NCI-H748 treated with DMSO at 0.1 percent for 48 hours (cell line): ENCODE data around the gene ATP6V1F.
"Not testable (repeated sequence)": the region's sequence is repeated elsewhere in the genome, so short reads cannot be mapped to it uniquely, and the experiment has no call there.

Source experiments
- DNase-seq: peaks from one replicate; lab custom pipeline; 2025; lab: John Stamatoyannopoulos, UW

The ATP6V1F gene

DNA sequence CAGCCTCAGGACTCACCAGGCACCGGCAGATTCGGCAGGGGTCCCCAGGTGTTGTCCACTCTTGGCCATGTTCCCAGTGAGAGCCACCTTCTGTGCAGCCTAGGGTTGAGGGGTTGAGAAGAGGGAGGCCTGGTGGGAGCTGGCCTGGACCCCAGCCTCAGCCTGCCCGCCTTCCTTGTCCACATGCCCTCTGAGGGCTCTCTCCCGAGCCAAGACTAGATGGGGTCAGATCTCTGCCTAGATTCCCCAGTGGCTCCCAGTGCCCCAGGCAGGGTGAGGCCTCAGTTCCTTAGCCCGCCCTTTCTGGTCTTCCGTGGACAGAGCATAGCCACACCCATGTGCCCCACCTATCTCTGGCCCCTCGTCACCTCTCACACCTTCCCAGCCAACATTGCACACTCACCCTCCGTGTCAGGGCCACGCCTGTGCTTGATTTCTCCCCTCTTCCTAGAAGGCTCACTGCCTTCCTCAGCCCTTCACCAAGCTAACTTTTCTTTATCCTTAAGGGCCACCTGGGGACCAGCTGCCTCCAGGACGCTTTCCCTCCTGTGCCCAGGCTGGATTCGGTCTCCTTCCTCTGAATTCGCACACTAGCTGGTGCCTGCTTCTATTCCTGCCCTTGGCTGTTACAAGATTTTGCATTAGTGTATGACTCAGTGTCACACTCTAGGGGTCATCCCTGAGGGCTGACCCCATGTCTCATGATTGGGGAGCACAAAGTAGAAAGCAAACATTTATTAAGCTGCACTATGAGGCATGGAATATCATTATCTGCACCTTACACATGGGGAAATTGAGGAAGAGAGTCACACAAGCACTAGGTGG, 40.3 kb downstream of the ATP6V1F start:
- no peak for DNase-seq

DNA sequence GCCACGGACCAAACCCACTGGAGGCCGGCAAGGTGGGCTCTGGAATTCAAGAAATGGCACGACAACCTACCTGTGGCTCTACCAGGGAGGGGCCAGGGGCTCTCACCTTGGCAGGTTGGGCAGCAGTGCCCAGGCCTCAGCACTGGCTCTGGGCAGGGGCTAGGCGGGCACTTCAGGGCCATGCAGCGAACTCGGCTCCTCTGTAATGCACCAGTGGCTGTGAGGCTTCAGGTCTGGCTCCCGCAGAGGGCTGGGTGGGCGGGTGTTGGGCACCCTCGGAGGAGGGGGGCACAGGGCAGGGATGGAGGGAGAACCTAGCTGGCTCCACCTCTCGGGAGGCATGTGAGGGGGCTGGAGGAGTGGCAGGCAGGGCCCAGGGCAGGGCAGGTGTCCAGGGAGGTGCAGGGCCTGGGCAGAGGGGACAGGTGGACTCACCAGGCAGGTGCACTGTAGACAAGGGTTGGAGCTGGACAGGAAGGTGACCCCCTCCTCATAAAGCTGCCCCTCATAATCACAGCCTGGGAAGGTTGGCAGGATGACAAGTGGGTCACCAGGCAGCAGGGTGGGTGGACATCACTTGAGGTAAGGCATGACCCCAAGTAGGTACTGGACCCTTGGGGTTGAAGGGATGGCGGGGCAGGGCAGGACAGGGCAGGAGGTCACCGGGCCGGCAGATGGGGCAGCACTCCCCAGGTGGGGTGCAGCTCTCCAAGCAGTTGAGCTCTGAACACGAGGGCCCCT, 41.1 kb downstream of the ATP6V1F start:
- no peak for DNase-seq

DNA sequence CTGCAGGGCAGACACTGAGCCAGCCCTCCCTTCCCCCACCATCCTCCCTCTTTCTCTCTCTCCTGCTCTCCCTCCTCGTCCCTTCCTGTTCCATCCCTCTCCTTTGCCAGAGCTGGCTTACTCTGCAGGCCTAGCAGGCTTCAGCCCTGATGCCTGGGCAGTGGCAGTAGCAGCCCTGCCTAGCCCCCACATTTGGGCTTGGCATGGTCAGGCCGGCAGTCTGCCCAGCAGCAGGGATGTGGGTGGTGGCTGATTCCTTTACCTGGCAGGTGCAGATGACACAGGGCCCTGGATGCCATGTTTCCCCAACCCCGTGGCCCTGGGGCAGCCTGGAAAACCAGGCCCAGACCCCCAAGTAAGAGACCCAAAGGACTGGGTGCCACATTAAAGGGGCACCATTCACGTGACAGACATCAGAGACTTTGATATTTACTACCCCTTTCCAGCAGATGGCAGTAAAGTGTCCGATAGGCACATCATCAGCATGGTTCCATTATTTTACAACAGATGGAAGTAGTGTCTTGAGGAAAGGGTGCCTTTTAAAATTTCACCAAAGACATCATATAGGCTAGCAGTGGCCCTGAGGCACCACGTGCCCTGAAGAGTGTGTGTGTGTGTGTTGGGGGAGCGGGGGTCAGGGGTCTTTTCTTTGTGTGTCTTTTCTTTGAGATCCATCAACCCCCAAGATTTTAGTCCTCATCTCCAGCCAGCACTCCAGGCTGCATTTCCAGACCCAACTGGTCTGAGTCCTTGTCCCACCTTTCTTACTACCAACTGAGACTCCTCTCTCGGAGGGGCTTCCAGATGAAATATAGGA, 41.9 kb downstream of the ATP6V1F start:
- DNase-seq = peak; percentile 30

DNA sequence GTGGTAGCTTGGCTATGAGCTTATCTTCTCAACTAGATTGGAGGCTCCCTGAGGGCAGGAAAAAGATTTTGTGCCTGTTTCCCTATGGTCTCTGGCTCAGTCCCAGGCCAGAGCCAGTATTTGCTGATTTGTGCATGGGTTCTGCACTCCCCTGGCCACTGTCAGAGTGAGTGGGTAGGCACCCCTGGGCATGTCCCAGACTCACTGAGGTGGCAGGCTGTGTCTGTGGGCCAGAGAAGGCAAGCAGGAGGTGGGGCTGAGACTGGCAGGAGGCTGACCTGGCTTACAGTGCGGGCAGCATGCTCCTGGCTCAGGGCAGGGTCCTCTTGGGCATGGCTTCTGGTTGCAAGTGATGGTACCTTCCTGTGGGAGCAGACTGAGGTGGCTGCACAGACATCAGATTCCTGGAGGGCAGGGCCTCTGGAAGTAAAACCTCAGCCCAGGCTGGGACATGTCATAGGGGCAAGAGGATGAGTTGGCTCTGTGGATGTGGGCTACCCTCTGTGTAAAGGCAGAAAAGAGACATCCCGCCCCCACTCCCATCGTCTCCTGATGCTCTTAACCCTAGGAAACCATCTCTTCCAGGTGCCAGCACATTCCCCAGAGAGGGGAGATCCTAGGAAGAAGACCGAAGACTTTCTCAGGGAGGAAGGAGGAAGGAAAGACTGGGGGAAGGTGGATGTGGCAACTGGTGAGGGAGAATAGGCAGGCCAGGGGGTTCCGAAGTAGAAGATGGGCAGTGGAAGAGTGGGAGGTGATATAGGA, 43.5 kb downstream of the ATP6V1F start:
- DNase-seq = no peak

DNA sequence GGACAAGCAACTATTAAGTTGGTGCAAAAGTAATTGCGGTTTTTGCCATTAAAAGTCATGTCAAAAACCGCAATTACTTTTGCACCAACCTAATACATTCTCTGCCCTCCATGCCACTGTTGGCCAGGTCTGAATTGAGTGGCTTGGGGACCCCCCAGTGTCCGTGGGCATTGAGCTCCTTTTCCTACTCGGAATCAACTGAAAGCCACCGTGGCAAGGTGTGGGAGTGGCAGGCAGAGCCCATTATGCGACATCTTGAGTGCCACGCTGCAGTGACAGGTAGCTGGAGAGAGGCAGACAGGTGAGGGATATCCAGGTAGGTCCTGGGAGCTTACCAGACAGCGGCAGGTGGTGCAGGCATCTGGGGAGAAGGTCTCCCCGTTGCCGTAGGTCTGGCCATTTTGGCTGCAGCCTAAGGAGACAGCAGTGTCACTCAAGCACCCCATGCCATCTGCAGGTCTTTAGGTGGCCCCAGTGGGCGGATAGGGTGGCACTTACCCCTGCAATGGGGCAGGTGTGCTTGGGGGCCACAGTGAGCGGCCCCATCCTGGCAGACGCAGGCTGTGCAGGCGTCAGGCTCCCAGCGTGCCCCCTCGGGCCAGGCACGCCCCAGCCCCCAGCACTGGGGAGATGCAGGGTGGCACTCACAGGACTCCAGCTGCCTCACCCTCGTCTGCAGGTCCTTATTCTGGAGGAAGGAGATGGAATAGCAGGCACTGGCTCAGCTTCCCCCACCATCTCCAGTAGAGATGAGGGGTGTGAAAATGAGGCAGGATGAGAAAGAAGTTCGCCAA, 44.3 kb downstream of the ATP6V1F start:
- no peak for DNase-seq

DNA sequence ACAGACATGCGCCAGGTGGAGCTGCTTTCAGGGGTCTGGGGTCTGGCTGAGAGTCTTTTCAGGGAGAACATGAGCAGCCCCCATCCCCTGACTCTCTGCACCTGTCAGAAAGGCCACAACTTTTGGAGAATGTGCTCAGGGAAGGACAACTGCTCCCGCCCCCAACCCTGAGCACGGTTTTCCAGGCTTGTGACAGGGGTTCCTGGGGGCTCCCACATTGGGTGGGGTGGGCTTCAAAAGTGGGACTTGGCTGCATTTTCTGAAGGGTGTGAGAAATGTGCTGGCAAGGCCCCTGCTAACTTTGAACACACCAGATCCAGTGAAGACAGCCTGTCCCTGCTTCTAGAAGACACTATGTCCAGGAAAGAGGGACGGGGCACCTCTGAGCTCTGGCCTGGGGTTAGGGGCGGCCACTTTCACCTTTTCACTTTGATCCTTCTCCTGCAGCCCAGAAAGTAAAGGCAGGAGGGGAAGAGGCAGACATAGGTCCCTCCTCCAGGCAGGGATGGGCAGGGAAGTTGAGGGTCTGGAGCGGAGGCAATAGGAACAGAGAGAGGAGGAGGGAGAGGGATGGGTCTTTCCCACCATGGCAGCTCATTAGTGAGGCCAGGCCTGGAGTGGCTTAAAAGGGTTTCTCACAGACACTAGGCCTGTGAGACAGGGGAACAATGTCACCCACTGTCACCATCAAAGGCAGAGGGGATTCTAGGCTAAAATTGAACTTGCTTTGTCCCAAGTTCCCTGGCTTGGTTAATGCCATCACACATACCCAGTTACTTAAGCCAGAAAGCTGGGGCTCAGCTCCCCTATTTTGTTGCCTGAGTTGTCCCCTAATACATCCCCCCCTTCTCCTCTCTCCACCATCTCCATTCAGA, 46.3 kb downstream of the ATP6V1F start:
- DNase-seq = no peak

DNA sequence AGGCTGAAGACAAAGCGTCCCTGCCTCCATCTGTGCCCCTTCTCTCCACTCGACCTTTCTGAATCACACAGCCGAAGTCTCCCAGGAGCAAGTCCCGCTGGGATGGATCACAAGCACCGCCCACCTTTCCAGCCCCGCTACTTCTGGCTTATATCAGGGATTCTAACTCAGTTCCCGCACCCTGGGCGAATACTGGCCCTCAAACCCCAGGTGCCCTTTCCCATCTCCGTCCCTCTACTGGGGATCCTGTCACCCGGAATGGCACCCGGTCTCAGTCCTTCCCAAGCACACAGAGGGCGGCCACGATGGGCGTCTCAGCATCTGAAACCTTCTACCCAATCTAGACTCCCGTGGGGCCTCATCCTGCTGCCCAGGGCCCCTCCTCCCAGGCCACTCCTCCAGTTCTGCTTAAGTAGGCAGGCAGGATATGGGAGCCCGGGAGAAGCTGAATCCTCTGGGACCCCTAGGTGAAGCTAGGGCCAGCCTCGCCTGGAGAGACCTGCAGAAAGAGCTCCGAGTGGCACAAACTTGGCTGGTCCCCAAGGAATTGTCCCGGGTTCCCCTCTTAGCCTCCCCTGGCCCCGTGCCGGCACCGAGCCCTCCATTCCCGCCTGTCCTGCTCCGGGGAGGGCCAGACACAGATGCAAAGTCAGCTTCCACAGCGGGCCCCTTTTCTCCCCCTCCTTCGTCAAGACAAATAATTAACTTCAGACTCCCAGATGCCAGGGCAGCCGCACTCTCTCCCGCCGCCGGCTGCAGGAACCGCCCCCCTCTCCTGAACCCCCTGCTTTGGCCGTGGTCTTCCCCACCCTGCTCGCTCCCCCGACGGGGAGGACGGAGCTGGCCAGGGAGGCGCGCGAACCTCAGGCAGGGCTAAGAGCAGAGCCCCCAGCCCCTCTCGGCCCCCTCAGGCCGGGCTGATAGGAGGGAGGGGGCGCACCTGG, 47.2 kb downstream of the ATP6V1F start:
- no peak for DNase-seq

DNA sequence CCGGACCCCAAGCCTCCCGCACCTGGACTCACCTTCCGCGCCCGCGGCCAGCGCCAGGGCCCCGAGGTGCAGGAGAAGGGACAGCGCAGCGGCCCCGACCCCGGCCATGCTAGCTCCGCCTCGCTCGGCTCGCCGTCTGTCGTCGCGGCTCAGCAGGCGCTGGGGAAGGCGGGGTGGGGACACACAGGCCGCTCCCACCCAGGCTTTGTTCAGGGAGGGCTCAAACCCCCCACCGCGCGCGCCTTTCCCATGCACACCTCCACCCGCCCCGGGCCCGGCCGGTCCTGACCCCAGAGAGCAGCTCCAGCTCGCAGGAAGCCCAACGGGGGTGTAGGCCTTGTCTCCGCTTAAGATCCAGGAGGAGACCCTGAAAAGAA, 47.9 kb downstream of the ATP6V1F start, which contains the start of gene KCP:
KCP (minus strand) TSS at position 141 of the 377 bp plus-strand sequence; CDS start at position 108, 33 bp downstream.
- DNase-seq = no peak

DNA sequence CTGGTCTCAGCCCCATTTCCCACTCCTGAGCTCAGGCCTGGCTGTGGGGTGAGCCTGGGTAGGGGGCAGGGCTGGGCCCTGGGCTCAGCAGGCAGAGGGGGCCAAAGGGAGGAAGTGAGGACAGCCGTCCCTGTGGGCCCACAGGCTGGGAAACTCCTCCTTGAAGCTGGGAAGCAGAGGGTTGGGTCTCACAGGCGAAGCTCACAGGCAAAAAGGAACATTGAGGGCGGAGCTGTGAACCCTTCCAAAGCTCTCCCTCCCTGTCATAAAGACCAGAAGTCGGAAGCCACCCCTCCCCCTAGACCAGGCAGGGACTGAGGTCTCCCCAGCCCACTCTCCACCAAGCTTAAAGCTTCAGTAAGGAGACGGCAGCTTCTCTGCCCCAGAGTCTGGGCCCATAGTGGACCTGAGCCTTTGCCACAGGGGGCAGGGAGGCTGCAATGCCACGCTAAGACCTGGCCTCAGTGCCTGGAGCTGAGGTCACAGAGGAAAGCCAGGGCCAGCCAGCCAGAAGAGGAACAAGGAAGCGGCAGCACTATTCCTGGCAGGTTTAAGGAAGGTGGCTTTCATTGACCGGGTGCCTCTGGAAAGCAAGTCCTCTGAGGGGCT, 48.9 kb downstream of the ATP6V1F start:
- DNase-seq = no peak

DNA sequence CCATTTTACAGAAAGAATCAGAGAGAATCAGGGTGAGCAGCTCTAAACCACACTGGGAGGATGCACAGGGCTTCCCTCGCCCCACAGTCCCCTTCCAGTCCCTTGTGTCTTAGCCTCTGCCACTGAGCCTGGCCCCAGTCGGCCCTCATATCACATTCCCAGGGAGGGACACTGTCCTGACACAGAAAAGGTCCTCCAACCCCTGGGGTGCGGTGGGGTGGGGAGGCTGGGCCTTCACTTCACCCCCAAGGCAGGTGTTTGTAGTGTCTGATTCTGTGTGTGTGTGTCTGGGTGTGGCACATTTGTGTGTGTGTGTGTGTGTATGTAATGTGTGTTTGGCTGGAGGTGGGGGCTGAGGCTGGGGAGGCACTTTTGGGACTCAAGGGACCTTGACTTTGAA, 49.6 kb downstream of the ATP6V1F start:
- no peak for DNase-seq

DNA sequence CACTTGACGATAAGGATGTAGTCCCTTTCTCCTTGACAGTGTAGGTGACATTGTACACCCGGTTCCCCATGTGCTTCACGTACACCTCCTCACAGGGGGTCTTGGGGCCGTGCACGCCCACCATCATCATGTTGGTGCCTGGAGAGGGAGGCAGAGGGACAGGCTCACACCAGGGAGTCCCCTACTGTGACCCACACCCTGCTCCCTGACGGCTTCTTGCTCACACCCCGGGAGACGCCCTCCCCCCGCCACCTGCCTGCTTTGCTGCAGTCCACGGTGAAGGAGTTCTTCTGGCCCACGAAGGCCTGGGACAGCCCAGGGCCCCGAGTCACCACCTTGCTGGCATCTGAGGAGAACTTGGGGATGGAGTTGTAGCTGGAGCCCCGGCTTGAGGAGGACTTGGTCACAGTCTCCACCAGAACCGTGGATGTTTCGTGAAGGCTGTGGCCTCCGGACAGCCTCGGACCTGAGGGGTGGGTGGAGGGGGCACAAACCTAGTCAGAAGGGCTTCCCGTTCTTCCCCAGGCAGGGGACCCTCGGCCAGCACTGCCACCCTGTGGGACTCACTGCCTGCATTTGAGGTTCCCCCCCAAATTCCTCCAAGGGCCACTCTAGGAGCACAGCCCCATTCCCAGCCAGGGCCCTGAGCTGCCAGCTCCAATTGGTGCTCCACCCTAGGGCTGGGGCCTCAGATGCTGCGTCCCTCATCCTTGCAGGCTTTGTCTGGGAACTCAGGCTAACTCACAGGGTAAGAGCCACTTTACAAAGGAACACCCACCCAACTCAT, 50.2 kb downstream of the ATP6V1F start:
- not testable (repeated sequence) for DNase-seq

DNA sequence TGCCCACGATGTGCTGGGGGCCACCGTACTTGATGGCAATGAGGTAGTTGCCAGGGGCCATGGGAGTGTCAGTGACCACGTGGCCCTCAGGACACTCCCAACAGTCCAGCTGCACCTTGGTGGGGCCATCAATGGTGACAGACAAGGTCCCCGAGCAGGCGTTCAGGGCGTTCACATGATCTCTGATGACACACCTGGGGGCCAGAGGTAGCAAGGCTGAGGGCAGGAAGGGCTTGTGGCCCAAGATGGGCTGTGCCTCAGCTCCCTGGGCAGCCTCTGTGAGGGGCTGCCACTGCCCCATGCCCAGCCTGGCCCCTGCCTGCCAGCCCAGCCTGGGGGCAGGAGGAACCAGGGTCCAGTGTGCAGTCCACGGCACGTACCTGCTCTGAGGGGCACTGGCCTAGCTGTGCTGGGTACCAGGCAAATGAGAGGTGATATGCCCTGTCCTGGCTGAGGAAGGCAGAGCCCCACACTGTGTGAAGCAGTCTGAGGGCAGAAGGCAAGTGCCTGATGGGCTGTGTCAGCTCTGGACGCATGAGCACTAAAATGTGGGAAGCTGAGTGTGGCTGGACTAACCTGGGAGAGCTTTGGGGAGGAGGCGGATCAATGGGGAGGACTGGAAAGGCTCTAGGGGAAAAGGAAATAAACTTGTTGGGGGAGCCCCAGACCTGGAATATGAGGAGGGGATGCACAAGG, 51.4 kb downstream of the ATP6V1F start:
- no peak for DNase-seq

DNA sequence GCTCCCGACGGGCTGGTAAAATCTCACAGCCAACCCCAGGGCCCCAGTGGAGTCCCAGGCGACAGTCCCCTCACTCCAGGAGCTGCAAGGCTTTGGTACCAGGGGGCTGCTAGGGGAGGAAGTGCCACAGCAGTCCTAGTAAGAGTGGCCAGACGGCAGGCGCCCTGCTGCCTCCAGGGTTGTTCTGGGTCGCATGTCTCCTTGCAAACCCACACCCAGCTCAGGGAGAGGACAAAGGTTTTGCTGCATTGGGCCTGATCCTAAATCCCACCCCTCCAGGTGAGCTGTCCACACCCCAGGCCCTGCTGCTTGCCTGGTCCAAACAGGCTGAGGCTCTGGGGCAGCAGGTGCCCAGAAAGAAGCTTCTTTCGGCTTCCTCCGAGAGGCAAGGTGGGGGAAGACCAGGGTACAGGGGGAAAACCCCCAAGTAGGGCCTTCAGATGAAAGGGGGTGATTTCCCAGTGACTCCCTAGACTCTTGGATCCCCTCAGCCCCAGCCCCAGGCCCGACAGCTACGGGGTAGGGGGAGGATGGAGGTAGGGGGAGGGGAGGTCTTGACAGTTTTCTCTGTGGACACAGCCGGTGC, 52.0 kb downstream of the ATP6V1F start:
- no peak for DNase-seq

DNA sequence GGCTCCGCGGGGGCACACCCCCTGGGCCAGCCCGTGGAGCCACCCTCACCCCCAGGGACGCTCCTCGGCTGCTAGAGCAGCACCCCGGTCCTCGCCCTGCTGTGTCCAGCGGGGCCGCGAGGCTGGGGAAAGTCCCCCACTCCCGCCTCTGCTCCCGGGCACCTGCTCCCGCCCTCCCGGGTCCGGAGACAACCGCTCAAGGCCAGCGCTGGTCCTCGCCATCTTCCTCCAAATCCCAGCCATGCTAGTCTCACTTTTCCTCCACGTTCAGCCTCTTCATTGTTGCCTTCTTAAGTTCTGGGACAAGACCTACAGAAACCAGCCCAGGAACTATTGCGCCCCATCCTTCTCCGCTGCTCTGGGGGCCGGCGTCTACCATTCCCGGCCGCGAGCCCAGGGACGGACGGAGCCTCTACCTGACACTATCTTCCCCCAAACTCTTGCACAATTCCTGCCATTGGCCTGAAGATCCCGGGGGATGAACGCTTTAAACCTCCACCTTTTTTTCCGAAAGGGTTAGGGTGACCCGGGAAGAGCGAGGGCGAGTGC, 52.7 kb downstream of the ATP6V1F start:
- no peak for DNase-seq
